ENCODE measurements around the gene ZC3H11A. TPM values are rescaled to one million over a fixed set of nuclear protein-coding genes. Genes with fewer than 3 reads are reported as not detected.
"Not testable (repeated sequence)": the region's sequence is repeated elsewhere in the genome, so short reads cannot be mapped to it uniquely, and the experiment has no call there.

Gene ZC3H11A
- total and polyA plus RNA-seq, 2 donors (not counting 3 experiments of a cell fraction or from before 2014, with no cell fraction given), result 36.8 to 72.6 TPM

GRCh38 chr1:203756036-203756435 is 39.4 kb upstream of the ZC3H11A start:
- Histone ChIP-seq H3K27me3 (ENCODE audit: control insufficient read depth in 2 of 2, insufficient read depth in 2 of 2, low read length in 2 of 2) (no peaks in the 10 kb centered on the region), H3K36me3 (ENCODE audit: control insufficient read depth in 2 of 2, extremely low read depth in 1 of 2, insufficient read depth in 2 of 2, low read length in 2 of 2) (no peaks in the 10 kb centered on the region), H3K4me1 (ENCODE audit: control insufficient read depth, extremely low read depth, insufficient read depth, low read length) (peaks cover 4% of the 10 kb centered on the region), H3K9me1 (replicated peaks; ENCODE audit: control insufficient read depth, extremely low read depth, insufficient read depth, low read length) (no peaks in the 10 kb centered on the region), H3K4me3 (replicated peaks in 1 of 3; ENCODE audit: insufficient read depth in 1 of 3, low read depth in 1 of 3, low read length in 3 of 3) (no peak overlapping the region), H3K79me2 (ENCODE audit: control insufficient read depth, insufficient read depth, low read length) (no peaks in the 10 kb centered on the region), H3K9ac (replicated peaks; ENCODE audit: extremely low read depth, insufficient read depth, low read length) (no peak overlapping the region), H2AFZ (ENCODE audit: low read depth, low read length) (no peak overlapping the region), H3K27ac (ENCODE audit: insufficient read depth, low read depth, low read length) (no peak overlapping the region), H3K9me3 (replicated peaks; ENCODE audit: control insufficient read depth, insufficient read depth, low read length) (no peaks in the 10 kb centered on the region), H3K4me2 (ENCODE audit: insufficient read depth, low read length) (no peak overlapping the region), H4K20me1 (replicated peaks; ENCODE audit: control insufficient read depth, extremely low read depth, insufficient read depth, low read length) (no peaks in the 10 kb centered on the region)
- ChIA-PET POLR2A (no interaction called here), CTCF (no interaction called here)
- dilution Hi-C loops (cut with MboI; ENCODE audit: extremely low pct_ligation_motif_present, low sequenced_read_pairs) (no loop called here), intact Hi-C loops (cut with micrococcal nuclease) (no loop called here)
- no TSS peak for BruUV-seq (replicated peaks)
- TF ChIP-seq MAX (IDR thresholded peaks at IDR 0.05; ENCODE audit: insufficient read depth, insufficient read length), result no peak
- TF ChIP-seq EZH2 (IDR thresholded peaks at IDR 0.05; ENCODE audit: borderline replicate concordance, low read depth, low read length, severe bottlenecking), result no peak
- TF ChIP-seq POLR2AphosphoS5 (IDR thresholded peaks at IDR 0.05; ENCODE audit: insufficient read depth, low read depth, low read length), result no peak
- TF ChIP-seq POLR2A (IDR thresholded peaks at IDR 0.05; ENCODE audit: low read depth, low read length), result no peak
- TF ChIP-seq CTCF (IDR thresholded peaks at IDR 0.05; ENCODE audit: extremely low read depth in 1 of 2, insufficient read depth in 1 of 2, low read depth in 1 of 2, low read length in 2 of 2), result no peak
- TF ChIP-seq MYC (IDR thresholded peaks at IDR 0.05; ENCODE audit: low read depth, low read length), result no peak
- no peak for TF ChIP-seq FOS (IDR thresholded peaks at IDR 0.05; ENCODE audit: borderline replicate concordance, insufficient read depth, low read length)
- no peak for TF ChIP-seq GATA2 (IDR thresholded peaks at IDR 0.05; ENCODE audit: insufficient read depth, insufficient read length, low read depth, low read length)
- no peak for TF ChIP-seq JUN (IDR thresholded peaks at IDR 0.05; ENCODE audit: borderline replicate concordance, insufficient read depth, insufficient read length, low read depth)
- DNase-seq (ENCODE audit: low read depth, low spot score), result no peak
- FAIRE-seq, result no peak

GRCh38 chr1:203758749-203759148 is 36.7 kb upstream of the ZC3H11A start:
- H3K27ac ChIP-seq (ENCODE audit: insufficient read depth, low read depth, low read length); DNase-seq (ENCODE audit: low read depth, low spot score); intact Hi-C loops (cut with micrococcal nuclease); H3K9me3 ChIP-seq (replicated peaks; ENCODE audit: control insufficient read depth, insufficient read depth, low read length); H3K4me2 ChIP-seq (ENCODE audit: insufficient read depth, low read length); CTCF ChIA-PET; H2AFZ ChIP-seq (ENCODE audit: low read depth, low read length); dilution Hi-C loops (cut with MboI; ENCODE audit: extremely low pct_ligation_motif_present, low sequenced_read_pairs); H4K20me1 ChIP-seq (replicated peaks; ENCODE audit: control insufficient read depth, extremely low read depth, insufficient read depth, low read length); H3K9me1 ChIP-seq (replicated peaks; ENCODE audit: control insufficient read depth, extremely low read depth, insufficient read depth, low read length); FAIRE-seq; POLR2A ChIA-PET; H3K27me3 ChIP-seq (ENCODE audit: control insufficient read depth in 2 of 2, insufficient read depth in 2 of 2, low read length in 2 of 2); H3K4me1 ChIP-seq (ENCODE audit: control insufficient read depth, extremely low read depth, insufficient read depth, low read length); H3K4me3 ChIP-seq (replicated peaks in 1 of 3; ENCODE audit: insufficient read depth in 1 of 3, low read depth in 1 of 3, low read length in 3 of 3); H3K79me2 ChIP-seq (ENCODE audit: control insufficient read depth, insufficient read depth, low read length); H3K9ac ChIP-seq (replicated peaks; ENCODE audit: extremely low read depth, insufficient read depth, low read length); BruUV-seq (replicated peaks); H3K36me3 ChIP-seq (ENCODE audit: control insufficient read depth in 2 of 2, extremely low read depth in 1 of 2, insufficient read depth in 2 of 2, low read length in 2 of 2): not testable (repeated sequence)

All from endothelial cell of umbilical vein (primary cell).